Activated naive CD4-positive, alpha-beta T cell (primary cell): ENCODE data around the gene VENTX.

Experiments used
- DNase-seq, 4 experiments: peaks; one replicate each; lab custom pipeline; 2025; lab: John Stamatoyannopoulos, UW

The VENTX gene

DNA sequence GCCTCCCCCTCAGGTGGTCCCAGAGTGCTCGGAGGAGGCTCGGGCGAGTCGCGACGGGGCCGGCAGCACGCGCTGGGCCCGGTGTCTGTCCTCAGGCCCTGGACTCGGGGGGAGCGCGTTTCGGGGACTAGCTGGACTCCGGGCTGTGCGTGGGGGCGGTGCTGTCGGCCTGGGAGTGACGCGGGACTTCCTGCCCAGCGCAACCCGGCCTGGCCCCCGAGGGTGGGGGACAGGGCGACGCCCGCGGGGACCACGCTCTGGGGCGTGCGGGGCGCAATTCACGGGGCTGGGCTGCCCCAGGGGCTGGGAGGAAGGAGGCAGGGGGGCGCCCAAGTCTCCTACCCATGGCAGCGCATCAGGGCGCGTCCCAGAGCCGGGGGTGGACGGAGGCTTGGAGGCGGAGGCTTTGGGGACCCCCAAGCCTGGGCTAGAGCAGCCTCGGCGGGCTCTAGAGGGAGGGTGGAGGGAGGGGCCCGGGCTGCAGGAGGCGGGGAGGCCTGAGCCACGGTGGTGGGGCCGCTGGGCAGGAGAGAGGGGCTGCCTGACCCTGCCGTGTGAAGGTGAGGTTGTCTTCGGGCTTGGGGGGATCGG lies 2.3 kb upstream of the VENTX start:
- no peak for DNase-seq

GRCh38 chr10:133235932-133236331 lies 1.7 kb upstream of the VENTX start:
- DNase-seq: no peak

DNA sequence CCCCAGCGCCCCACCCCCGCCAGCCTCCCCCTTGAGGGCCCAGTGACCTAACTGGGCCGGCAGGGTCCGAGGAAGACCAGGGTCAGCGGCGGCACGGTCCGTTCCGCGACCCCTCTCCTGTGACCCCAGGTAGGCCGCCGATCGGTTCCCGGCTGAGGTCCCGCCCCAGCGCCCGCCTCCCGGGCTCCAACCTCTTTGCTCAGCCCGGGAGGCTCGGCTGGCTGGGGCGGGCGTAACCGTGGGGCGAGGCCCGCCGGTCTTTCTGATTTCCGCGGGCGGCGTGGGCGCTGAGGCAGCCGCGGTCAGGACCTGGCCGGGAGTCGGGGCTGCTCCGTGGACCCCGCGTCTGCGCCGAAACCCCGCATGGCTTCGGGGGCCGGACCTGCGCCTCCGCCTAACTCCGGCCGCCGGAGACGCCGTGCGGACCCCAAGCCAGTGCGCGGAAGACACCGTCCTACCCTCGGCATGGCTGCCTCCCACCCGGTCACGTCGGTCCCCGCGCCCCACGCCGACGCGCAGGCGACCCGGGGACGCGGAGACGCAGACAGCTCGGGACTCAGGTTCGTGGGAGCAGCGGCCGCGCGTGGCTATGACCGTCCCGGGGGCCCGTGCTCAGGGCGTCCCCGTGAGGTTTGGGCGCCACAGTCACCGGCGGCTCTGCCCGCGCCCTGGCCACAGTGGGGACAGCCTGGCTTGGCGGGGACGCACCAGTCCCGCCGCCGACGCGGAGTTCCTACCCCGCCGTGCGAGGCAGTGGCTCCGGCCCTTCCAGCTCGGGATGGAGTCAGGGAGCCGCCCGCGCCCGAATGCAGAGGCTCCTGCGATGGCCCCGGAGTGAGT lies 1.0 kb upstream of the VENTX start:
- no peak for DNase-seq

DNA sequence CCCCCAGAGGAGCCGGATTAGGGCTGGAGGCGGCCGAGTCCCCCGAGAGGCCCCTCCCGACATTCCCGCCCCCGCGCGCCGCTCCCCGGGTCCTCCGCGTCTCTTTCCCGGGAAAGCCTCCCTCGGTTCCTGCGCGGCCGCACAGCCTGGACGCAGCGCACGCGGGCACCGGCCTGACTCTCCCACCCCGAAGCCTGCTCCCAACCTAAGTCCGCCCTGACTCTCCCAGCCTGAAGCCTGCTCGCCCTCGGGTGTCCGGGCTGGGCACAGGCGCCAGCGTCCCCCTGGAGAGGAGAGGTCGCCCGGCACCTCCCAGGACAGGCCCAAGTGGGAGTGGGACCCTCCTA lies 441 bp upstream of the VENTX start:
- no peak for DNase-seq

GRCh38 chr10:133238466-133238804 lies 780 bp downstream of the VENTX start:
- no peak for DNase-seq

GRCh38 chr10:133239990-133240389 lies 2.3 kb downstream of the VENTX start:
- DNase-seq: no peak

- DNase-seq: no peak
Measured at GRCh38 chr10:133241501-133242205, 4.0 kb downstream of the VENTX start.

DNA sequence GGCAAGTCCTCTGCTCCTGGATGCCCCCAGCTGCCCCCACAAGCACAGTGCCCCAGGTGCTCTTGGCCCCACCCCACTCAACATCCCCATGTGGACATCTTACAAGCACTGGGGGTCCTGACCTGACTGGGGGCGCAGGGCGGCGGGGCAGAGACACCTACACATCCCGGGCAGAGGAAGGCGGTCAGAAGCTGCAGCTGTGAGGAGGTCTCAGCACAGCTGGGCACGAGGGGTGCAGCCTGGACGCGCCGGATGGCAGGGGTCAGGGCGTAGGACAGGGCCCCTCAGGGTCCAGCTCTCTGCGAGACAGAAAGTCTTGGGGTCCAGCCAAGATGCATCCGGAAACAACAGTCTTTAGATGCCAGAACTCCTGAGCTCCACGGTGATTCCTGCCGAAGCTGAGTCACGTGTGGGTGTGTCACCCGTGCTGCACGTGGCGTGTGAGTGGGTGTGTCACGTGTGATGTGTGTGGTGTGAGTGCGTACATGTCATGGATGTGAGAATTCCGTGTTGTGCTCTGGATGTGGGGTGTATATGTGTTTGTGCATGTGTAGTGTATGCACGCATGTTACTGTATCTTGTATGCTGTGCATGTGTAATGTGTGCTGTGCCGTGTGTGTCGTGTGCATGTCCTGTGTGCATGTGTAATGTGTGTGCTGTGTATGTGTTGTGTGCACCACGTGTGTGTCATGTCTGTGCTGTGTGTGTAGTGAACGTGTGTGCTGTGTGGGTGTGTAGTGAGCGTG lies 5.1 kb downstream of the VENTX start:
- no peak for DNase-seq

DNA sequence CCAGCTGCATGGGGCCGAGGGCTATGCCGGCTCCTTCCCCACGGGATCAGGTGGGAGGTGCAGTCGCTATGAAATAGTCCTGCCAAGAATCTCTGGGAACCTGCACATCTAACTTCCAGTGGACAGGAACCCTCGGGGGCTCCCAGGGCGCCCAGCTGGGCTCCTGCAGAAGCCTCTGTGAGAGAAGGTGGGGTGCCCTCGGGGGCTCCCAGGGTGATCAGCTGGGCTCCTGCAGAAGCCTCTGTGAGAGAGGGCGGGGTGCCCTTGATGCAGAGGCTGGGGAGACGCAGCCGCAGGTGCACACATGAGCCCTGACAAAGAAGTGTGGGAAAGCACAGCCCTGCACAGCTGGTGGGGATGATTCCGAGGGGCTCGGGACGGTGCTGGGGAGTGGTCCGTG lies 5.9 kb downstream of the VENTX start:
- no peak for DNase-seq

DNA sequence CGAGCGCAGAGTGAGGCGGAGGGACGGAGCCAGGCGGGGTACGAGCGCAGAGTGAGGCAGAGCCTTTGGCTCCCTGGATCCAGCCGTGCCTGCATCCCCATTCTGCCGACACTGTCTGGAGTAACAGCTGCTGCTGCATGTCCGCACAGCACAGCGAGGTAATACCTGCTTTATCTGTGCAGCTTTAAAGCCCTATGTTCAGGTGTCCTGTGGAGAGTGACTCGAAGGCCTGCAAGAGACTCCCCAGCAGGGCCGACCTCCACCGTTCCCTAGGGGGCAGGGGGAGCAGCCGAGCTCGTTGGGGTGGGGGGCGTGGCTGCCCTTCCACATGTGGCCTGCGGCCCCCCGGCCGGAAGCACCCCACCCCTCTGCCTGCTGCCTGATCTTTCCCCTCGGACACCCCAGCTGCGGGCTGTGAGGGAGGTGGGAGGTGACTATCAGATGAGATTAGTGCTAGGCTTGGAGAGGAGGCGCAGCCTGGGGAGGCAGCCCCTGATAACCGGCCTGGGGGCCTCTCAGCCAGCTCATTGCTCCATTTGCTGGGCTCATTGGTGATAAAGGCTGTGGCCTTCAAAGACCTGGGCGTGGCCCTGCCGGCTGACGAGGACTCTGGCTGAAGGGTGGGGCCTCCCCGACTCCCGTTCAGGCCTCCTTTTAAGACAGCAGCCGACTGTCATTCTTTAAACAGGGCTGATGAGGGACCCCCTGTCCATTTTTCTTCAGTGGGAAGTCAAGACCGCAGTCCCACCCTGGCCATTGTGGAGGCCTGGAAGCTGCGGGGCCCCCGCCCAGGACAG lies 8.0 kb downstream of the VENTX start:
- no peak for DNase-seq

- DNase-seq: no peak
Measured at GRCh38 chr10:133246236-133246626, 8.6 kb downstream of the VENTX start.

- no peak for DNase-seq
Measured at GRCh38 chr10:133247681-133248333, 10.2 kb downstream of the VENTX start.

DNA sequence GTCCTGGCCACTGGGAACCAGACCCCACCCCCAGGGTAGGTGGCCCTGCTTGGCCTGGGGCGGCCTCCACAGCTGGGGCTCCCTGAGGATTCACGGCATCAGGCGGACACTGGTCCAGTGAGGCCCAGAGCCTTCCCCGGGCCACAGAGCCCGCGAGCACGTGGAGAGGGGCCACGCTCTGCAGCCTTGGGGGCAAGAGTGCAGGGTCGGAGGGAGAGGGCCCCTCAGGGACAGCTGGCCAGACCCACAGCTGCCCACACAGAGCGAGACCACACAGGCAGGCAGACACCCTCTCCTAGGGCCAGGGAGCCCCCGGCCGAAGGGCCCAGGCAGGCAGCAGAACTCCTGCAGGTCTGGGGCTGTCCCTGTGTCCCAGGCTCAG lies 10.7 kb downstream of the VENTX start:
- DNase-seq: no peak

DNA sequence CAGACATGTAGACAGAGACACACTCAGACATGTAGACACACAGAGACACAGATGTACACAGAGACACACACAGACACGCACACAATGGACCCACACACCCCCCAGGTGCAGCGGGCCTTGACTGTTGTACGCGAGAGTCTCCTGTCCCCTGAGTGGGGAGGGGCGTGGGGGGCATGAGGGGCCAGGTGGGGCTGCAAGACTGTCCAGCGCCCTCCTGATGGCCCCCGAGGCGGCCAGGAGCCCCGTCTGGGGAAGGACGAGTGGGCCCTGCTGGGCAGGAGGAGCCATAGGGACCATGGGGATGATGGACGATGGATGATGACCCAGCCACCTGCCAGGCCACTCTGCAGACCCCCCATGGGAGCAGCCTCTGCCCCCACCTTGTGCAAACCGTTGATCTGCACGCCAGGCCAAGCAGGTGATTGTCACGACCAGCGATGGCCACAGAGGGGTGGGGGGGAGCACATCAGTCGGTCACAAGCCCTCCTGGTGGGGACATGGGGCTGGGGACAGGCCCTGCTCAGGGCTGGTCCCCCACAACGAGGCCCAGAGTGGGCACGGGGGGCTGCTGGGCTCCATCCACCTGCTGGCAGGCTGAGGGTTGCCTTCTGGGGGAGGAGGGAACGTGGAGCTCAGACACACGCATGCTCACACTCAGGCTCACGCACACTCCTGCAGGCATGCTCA lies 11.6 kb downstream of the VENTX start:
- no peak for DNase-seq

- no peak for DNase-seq
Measured at GRCh38 chr10:133249975-133250754, 12.5 kb downstream of the VENTX start.

DNA sequence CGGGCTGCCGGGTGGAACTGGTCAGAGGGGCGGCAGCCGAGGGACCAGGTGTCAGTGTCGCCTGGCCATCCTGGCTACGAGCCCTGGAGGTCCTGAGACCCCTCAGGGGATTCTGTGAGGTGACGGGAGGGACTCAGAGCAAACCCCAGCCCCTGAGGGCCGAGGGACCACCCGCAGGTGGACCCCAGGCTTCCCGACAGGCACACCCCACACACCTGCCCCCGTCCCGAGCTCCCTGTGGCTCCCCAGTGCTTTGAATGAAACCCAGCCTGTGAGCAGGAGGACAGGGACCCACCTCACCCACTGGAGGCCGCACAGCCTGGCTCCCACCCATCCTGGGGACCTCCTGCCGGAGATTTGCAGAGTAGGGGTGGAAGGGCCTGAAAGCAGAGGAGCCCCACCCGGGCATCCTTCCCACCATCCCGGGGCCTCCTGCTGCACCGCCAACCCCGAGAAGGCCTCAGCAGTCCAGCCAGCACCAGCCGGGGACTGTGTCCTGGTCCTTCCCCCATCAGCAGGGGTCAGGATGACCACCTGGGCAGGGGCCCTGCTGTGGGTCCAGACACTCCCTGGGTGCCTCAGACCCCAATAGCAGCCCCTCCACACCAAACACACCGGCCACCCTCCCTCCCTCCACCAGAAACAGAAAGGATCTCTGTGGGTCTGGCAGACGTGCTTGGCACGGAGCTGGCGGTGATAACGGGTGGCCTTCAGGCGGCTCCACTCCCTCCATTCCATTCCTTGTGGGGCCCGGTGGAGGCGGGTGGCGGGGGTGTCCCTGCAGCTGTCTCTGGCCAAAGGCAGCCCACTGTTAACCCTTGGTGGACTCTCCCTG lies 13.9 kb downstream of the VENTX start:
- DNase-seq: no peak

DNA sequence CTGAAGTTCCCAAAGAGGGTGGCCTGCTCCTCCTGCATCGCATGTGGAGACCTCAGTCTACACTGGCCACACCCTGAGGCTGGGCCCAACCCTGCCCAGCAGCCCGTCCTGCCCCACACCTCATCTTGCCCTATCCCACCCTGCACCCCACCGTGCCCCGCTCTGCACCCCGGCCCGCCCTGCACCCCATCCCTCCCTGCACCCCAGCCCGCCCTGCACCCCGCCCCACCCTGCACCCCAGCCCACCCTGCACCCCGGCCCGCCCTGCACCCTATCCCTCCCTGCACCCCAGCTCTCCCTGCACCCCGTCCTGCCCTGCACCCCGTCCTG lies 14.5 kb downstream of the VENTX start:
- no peak for DNase-seq

DNA sequence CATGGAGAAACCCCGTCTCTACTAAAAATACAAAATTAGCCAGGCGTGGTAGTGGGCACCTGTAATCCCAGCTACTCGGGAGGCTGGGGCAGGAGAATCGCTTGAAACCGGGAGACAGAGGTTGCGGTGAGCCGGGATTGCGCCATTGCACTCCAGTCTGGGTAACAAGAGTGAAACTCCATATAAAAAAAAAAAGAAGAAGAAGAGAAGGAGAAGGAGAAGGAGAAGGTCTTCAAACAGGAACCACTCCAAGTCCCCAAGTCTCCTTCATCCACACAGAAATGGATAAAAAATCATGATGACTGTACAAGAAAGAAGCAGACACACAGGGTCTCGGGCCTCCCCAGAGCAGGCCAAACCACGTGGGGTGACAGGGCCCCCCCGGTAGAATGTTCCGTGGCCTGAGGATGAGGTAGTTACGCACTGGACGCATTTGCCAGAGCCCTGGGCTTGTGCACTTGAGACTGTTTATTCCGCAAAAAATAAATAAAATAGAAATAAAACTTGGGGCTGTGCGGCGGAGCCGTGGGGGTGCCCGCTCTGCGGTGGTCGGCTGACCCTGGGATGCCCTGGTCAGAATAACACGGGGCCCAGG lies 15.8 kb downstream of the VENTX start:
- DNase-seq: no peak
